ENCODE measurements around the gene PPARA.
"Not testable (repeated sequence)": the region's sequence is repeated elsewhere in the genome, so short reads cannot be mapped to it uniquely, and the experiment has no call there.

Gene PPARA

GRCh38 chr22:46178755-46179505 lies 28.6 kb downstream of the PPARA start:
- no peak for DNase-seq

DNA sequence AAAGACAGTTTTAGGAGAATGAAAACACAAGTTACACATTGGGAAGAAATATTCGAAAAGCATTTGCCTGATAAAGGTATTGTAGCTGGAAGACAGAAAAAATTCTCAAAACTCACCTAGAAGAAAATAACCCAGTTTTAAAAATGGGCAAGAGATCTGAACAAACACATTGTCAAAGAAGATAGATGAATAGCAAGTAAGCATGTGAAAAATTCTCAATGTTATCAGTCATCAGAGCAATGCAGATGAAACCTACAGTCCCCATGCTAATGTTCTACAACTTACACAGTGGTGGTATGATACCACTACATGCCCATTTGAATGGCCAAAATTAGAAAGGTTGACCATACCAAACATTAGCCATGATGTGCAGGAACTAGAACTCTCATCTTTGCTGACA lies 29.4 kb downstream of the PPARA start:
- DNase-seq, result no peak

- DNase-seq, result no peak
Measured at GRCh38 chr22:46180370-46181137, 30.2 kb downstream of the PPARA start.

- no peak for DNase-seq
Measured at GRCh38 chr22:46183733-46184132, 33.4 kb downstream of the PPARA start.

- no peak for DNase-seq
Measured at GRCh38 chr22:46185283-46185682, 35.0 kb downstream of the PPARA start.

- no peak for DNase-seq
Measured at GRCh38 chr22:46187862-46188261, 37.5 kb downstream of the PPARA start.

DNA sequence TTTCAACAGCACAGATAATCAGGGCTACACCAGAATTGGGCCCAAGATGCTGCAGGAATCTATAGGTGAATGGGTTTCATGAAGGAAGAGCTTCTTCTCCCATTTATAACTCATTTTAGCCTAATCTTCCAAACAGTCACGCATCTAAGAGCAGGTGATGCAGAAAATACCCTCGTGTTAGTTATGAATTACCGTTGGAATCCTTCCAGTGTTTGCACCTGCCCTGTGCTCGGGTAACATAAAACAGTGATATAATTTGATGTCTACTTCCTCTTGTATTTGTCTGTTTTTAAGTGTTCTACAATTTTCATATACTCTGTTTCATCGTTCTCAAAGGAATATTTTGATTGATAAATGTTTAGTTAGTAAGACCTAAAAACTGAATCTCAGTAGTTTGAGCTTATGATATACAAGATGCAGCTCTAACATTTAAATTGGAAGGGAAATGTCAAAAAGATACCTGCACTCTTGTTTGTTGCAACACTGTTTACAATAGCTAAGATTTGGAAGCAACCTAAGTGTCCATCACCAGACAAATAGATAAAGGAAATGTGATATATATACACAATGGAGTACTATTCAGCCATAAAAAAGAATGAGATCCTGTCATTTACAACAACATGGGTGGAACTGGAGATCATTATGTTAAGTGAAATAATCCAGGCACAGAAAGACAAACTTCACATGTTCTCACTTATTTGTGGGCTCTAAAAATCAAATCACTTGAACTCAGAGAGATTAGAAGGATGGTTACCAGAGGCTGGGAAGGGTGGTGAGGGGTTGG lies 42.1 kb downstream of the PPARA start:
- no peak for DNase-seq

DNA sequence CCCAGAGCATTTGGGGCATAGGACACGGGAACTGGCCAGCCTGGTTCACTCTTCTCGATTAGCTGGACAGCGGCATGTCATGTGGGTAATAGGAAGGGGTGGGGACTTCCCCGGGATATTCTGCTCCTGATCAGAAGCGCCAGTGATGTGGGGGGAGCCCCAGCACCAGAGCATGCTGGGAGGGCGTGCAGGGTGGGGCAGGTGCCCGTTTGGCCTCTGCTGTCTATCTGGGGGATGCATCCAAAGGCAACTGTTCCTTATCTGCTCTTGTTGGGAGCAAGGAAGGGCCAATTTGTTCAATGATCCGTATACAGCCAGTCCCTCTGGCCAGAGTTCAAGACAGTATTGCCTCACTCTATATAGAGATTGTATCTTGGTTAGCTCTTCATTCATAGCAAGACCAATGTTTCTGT lies 43.6 kb downstream of the PPARA start:
- DNase-seq, result no peak

GRCh38 chr22:46195487-46196165 lies 45.3 kb downstream of the PPARA start:
- no peak for DNase-seq

GRCh38 chr22:46196278-46196677 lies 46.0 kb downstream of the PPARA start:
- DNase-seq, result no peak

DNA sequence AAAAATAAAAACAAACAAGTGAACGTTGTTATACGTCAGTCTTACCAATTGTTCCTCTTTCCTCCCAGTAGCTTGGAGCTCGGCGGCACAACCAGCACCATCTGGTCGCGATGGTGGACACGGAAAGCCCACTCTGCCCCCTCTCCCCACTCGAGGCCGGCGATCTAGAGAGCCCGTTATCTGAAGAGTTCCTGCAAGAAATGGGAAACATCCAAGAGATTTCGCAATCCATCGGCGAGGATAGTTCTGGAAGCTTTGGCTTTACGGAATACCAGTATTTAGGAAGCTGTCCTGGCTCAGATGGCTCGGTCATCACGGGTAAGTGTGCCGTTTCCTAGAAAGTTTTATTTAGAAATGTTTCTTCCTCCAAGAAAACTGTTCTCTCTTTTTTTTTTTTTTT lies 47.9 kb downstream of the PPARA start:
- DNase-seq, result no peak

- DNase-seq, result not testable (repeated sequence)
Measured at GRCh38 chr22:46198806-46199205, 48.5 kb downstream of the PPARA start.

DNA sequence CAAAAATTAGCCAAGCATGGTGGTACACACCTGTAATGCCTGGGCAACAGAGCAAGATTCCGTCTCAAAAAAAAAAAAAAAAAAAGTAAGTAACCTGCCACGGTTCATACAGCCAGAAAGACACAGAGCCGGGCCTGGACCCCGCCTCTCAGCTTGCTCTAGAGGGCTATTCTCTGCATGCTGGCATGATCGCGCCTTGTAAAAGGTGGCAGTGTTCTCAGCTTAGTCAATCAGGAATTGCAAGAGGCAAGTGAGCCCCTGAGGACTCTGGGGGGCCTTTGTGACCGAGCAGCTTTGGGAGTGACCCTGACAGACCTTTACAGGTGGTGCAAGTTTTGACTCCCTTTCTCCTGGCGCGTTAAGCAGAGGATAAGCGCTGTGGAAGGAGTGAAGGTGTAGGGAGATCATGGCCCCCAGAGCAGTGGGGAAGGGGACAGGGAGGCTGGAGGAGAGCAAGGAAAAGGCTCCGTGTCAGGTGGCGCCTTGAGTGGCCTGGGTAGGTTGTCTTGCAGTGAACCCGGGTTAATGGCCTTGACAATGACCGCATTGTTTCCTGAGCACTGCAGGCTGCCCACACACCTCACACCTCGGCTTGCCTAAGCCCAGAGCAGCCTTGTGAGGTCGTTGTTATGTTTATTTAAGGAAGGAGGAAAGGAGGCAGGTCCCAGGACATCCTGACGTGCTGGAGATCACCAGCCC lies 50.9 kb downstream of the PPARA start:
- DNase-seq, result no peak

- no peak for DNase-seq
Measured at GRCh38 chr22:46202897-46203600, 52.7 kb downstream of the PPARA start.

GRCh38 chr22:46203601-46203980 lies 53.3 kb downstream of the PPARA start:
- DNase-seq, result no peak

- no peak for DNase-seq
Measured at GRCh38 chr22:46209262-46209661, 58.9 kb downstream of the PPARA start.

- DNase-seq, result no peak
Measured at GRCh38 chr22:46212195-46212594, 61.9 kb downstream of the PPARA start.

DNA sequence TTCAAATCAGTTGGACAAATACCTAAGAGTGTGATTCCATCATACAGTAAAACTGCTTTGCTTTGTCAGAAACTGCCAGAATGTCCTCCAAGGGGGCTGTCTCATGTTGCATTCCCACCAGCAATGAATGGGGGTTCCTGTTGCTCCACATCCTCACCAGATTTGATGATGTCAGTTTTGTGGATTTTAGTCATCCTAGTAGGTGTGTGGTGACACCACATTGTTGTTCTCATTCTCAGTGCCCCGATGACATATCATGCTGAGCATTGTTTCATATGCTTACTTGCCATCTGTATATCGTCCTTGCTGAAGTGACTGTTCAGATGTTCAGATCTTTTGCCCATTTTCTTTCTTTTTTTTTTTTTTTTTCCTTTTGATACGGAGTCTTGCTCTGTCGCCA lies 62.7 kb downstream of the PPARA start:
- DNase-seq, result no peak

- DNase-seq, result no peak
Measured at GRCh38 chr22:46214149-46214548, 63.8 kb downstream of the PPARA start.

GRCh38 chr22:46214616-46215015 lies 64.3 kb downstream of the PPARA start:
- no peak for DNase-seq

GRCh38 chr22:46219636-46220035 lies 69.3 kb downstream of the PPARA start:
- no peak for DNase-seq

DNA sequence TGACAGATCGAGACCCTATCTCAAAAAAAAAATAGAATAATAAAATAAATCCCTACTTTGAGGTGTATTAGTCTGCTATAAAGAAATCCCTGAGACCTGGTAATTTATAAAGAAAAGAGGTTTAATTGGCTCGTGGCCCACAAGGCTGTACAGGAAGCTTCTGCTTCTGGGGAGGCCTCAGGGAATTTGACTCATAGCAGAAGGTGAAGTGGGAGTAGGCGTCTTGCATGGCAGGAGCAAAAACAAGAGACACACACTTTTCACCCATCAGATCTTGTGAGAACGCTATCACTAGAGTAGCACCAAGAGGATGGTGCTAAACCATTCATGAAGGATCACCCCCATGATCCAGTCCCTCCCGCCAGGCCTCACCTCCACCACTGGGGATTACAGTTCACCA lies 70.6 kb downstream of the PPARA start:
- DNase-seq, result no peak
